ENCODE measurements around the gene RNF17.

DNA sequence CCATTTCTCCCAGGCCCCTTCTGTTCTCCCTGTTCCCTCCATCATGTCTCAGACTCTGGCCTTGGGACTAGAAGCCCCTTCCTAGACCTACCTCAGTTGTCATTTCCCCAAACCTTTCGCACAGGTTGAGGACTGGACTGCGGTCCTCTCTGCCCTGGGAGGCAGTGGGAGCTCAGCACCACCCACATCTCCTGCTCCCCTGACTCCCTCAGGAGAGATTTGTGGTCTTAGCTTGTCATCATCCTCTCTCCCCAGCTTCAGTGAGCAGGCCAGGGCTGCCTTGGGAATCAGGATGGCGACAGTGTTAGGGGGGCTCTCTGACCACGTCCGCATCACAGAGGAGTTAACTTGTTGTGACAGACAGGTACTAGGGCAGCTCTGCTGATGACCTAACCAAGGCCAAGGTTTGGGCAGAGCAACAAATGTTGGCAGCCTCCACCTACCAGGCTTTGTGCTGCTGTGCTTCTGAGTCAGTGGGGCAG is 25.6 kb upstream of the RNF17 start:
- TF ChIP-seq EP300 (IDR thresholded peaks at IDR 0.05) (no peak), POLR2A (IDR thresholded peaks at IDR 0.05) (no peak), POLR2AphosphoS5 (IDR thresholded peaks at IDR 0.05) (no peak)
- TF ChIP-seq, protein P1, sequence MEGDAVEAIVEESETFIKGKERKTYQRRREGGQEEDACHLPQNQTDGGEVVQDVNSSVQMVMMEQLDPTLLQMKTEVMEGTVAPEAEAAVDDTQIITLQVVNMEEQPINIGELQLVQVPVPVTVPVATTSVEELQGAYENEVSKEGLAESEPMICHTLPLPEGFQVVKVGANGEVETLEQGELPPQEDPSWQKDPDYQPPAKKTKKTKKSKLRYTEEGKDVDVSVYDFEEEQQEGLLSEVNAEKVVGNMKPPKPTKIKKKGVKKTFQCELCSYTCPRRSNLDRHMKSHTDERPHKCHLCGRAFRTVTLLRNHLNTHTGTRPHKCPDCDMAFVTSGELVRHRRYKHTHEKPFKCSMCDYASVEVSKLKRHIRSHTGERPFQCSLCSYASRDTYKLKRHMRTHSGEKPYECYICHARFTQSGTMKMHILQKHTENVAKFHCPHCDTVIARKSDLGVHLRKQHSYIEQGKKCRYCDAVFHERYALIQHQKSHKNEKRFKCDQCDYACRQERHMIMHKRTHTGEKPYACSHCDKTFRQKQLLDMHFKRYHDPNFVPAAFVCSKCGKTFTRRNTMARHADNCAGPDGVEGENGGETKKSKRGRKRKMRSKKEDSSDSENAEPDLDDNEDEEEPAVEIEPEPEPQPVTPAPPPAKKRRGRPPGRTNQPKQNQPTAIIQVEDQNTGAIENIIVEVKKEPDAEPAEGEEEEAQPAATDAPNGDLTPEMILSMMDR (IDR thresholded peaks at IDR 0.05), result no peak

Measured in stomach (tissue), 4 donors.